ENCODE data around the gene ACVR1B. TPM values are rescaled to one million over a fixed set of nuclear protein-coding genes. Genes with fewer than 3 reads are reported as not detected.

Gene ACVR1B
- total and polyA plus RNA-seq, 7 donors = 7.2 to 30.7 (median 9.8) TPM

DNA sequence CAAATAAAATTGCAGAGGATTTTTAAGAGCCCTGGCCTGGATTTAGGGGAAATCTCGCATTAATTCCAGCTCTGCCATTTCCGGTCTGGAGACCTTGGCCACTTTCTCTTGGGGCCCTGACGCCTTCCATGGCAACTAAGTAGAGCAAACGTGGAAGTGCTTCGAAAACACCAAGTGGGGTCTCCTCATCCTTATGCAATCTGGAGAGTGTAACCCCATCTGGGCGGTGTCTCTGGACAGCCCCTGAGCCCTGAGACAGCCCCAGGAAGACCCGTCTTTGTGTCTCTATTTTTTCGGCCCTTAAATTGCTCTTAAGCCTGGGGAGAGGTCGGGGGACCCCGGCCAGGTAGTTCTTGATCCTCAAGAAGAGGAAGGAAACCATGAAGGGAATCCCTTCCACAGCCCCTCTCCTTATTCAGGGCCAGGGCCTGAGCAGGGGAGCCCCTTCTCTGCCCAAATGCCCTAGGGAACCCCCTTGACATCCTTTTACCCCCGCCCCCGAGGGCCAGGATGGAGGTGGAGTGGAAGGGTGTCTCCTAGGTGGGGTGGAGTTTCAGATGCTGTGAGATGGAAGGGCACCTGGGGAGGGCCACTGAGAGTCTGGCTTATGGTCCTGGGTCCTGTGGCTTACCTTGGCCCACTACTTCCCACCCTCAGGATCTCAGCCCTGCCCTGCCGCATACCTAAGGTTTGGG is 82.1 kb downstream of the ACVR1B start:
- Histone ChIP-seq H3K36me3 (no peaks in the 10 kb centered on the region), H3K4me1 (peaks cover 0 to 52% (median 44%) of the 10 kb centered on the region in 4 donors), H3K4me3 (peak overlapping the region; percentile 8 to 46 (median 41)), H3K27me3 (no peaks in the 10 kb centered on the region), H3K27ac (peak overlapping the region; percentile 90 to 96 (median 92)), H3K9me3 (no peaks in the 10 kb centered on the region)
- DNase-seq = no peak
- 55 to 67% methylated on average over 13 of the region's 13 CpGs for WGBS, 2 donors
- TF ChIP-seq POLR2A (IDR thresholded peaks at IDR 0.05) = no peak
- no peak for TF ChIP-seq EP300 (IDR thresholded peaks at IDR 0.05)
- no peak for TF ChIP-seq CTCF (IDR thresholded peaks at IDR 0.05)
- no peak for TF ChIP-seq POLR2AphosphoS5 (IDR thresholded peaks at IDR 0.05)
- intact Hi-C loops (cut with DNase I) = loop anchor here (2.0 kb wide), 2 partner anchors 17 to 35 kb away; partner anchors contain the start of genes ATG101 and NR4A1

DNA sequence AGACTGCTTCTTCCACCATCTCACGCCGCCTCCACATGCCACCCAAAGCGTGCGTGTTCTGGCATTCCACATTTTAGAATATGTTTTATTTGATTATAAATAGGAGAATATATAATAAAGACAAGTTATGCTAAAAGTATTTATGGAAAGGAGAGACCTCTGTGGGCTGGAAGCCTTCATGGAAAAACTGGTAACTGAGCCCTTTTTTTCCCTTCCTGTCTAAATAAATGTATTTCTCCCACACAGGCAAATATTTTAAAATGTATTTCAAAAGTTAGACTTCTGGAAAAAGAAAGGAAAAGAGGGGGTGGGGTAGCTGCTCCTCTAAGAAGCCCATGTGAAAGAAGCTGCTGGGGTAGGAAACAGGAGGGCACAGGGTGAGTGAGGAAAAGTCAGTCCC is 83.7 kb downstream of the ACVR1B start:
- WGBS, 2 donors = 97% methylated on average over 4 of the region's 4 CpGs
- DNase-seq = no peak
- Histone ChIP-seq H3K4me1 (peaks cover 0 to 52% (median 48%) of the 10 kb centered on the region in 4 donors), H3K4me3 (no peak overlapping the region), H3K9me3 (no peaks in the 10 kb centered on the region), H3K27me3 (no peaks in the 10 kb centered on the region), H3K27ac (peak overlapping the region in 3 of 4 donors; percentile 90 to 96 (median 92)), H3K36me3 (no peaks in the 10 kb centered on the region)
- intact Hi-C loops (cut with DNase I) = no loop called here
- TF ChIP-seq POLR2A (IDR thresholded peaks at IDR 0.05) (no peak), EP300 (IDR thresholded peaks at IDR 0.05) (no peak), POLR2AphosphoS5 (IDR thresholded peaks at IDR 0.05) (no peak), CTCF (IDR thresholded peaks at IDR 0.05) (no peak)

GRCh38 chr12:52035926-52036325 is 84.4 kb downstream of the ACVR1B start:
- Histone ChIP-seq H3K36me3 (no peaks in the 10 kb centered on the region), H3K4me3 (no peak overlapping the region), H3K27me3 (no peaks in the 10 kb centered on the region), H3K27ac (peak overlapping the region; percentile 89 to 96 (median 91)), H3K9me3 (no peaks in the 10 kb centered on the region), H3K4me1 (peaks cover 0 to 52% (median 48%) of the 10 kb centered on the region in 4 donors)
- intact Hi-C loops (cut with DNase I) = no loop called here
- DNase-seq = no peak
- 75 to 91% methylated on average over 2 of the region's 2 CpGs for WGBS, 2 donors
- TF ChIP-seq CTCF (IDR thresholded peaks at IDR 0.05) (no peak), EP300 (IDR thresholded peaks at IDR 0.05) (no peak), POLR2A (IDR thresholded peaks at IDR 0.05) (no peak), POLR2AphosphoS5 (IDR thresholded peaks at IDR 0.05) (no peak)

DNA sequence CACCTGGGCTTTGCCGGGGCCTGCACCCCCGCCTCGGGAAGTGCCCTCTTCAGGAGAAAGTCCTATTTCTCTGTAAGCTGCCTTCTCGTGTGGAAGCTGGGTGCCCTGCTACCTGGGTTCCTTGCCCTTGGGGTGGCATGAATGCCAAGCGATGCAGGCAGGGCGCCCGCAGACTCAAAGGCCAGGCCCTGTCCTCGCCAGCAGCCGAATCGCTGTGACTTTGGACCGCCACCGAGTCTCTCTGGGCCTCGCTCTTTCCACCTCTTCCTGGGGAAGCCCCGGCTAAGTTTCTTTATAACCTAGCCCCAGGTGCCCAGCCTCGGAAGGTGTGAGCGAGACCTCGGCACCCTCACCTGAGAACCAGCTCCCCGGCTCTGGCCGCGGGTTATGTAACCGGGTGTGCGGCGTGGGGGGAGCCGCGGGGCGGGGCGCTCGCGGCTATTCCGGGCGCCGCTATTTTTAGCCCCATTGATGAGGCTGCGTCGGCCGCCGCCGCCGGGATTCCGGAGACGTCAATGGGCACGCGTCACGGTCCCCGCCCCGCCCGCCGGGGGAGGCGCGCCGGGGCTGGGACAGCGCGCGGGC is 85.2 kb downstream of the ACVR1B start:
- Histone ChIP-seq H3K9me3 (no peaks in the 10 kb centered on the region), H3K4me3 (peak overlapping the region in 3 of 4 donors; percentile 32 to 74 (median 69)), H3K36me3 (no peaks in the 10 kb centered on the region), H3K27ac (peak overlapping the region; percentile 89 to 96 (median 91)), H3K4me1 (peaks cover 0 to 57% (median 47%) of the 10 kb centered on the region in 4 donors), H3K27me3 (no peaks in the 10 kb centered on the region)
- no peak for TF ChIP-seq CTCF (IDR thresholded peaks at IDR 0.05)
- TF ChIP-seq POLR2AphosphoS5 (IDR thresholded peaks at IDR 0.05) = peak; percentile 80 to 96 (median 84)
- peak in 1 of 2 donors; percentile 67 for TF ChIP-seq POLR2A (IDR thresholded peaks at IDR 0.05)
- peak; percentile 92 to 99 (median 98) for TF ChIP-seq EP300 (IDR thresholded peaks at IDR 0.05)
- WGBS, 2 donors = 2 to 8% methylated on average over 53 of the region's 53 CpGs
- DNase-seq = peak; percentile 97
- intact Hi-C loops (cut with DNase I) = no loop called here
